Breast epithelium (tissue), 3 donors: ENCODE measurements around the gene LRFN3.

Source experiments
- CTCF ChIP-seq, 3 donors: fragments of 450-650 bp; IDR thresholded peaks; one replicate each; pipeline ENCODE4 v1.5.1; 2016 to 2017; ENCODE audit warnings: antibody characterized with exemption in 3 of 3, mild to moderate bottlenecking in 3 of 3, moderate library complexity in 3 of 3
- POLR2A ChIP-seq: fragments of 450-650 bp; IDR thresholded peaks from one replicate; pipeline ENCODE4 v1.6.1; 2016; ENCODE audit warnings: antibody characterized with exemption, mild to moderate bottlenecking, moderate library complexity

- no peak for TF ChIP-seq CTCF (IDR thresholded peaks at IDR 0.05)
- TF ChIP-seq POLR2A = no peak
Observed at GRCh38 chr19:35944556-35944955, 8.4 kb downstream of the LRFN3 start.
